Adrenal gland (tissue), 5 donors: ENCODE data around the gene ALKBH4.

Experiments used
- CTCF ChIP-seq, 6 experiments: fragments of 450-650 bp in 4 of 6; fragments of 200-600 bp in 2 of 6; sonication (generic) in 1 of 6; IDR thresholded peaks; 1 replicate in 5 of 6; 2 replicates in 1 of 6; pipeline versions ENCODE4 v1.5.1 to v1.8.0; 2016 to 2021; ENCODE audit warnings: antibody characterized with exemption in 6 of 6, mild to moderate bottlenecking in 2 of 6, moderate library complexity in 1 of 6
- POLR2A ChIP-seq, 2 donors: fragments of 450-650 bp; IDR thresholded peaks; one replicate each; pipeline ENCODE4 v1.6.1; 2017; ENCODE audit warnings: antibody characterized with exemption in 2 of 2, mild to moderate bottlenecking in 2 of 2, moderate library complexity in 1 of 2
- donor health status: DM: no; HTN: no; CAD: no.

- TF ChIP-seq CTCF (IDR thresholded peaks at IDR 0.05), result no peak
- TF ChIP-seq POLR2A (IDR thresholded peaks at IDR 0.05), result no peak
Measured at GRCh38 chr7:102467581-102468477, 3.2 kb upstream of the ALKBH4 start.
